C4-2B (cell line): Measurements from ENCODE around the gene PPIL6.

Source experiments
- ZFX ChIP-seq: fragments of 450-650 bp; IDR thresholded peaks from 2 replicates; pipeline ENCODE4 v1.6.1; 2017
- TF ChIP-seq, protein P1 (sequence below): fragments of 450-650 bp; conservative IDR thresholded peaks from 2 replicates; pipeline ENCODE4 v1.5.1; 2017; ENCODE audit warnings: mild to moderate bottlenecking

- TF ChIP-seq, protein P1, sequence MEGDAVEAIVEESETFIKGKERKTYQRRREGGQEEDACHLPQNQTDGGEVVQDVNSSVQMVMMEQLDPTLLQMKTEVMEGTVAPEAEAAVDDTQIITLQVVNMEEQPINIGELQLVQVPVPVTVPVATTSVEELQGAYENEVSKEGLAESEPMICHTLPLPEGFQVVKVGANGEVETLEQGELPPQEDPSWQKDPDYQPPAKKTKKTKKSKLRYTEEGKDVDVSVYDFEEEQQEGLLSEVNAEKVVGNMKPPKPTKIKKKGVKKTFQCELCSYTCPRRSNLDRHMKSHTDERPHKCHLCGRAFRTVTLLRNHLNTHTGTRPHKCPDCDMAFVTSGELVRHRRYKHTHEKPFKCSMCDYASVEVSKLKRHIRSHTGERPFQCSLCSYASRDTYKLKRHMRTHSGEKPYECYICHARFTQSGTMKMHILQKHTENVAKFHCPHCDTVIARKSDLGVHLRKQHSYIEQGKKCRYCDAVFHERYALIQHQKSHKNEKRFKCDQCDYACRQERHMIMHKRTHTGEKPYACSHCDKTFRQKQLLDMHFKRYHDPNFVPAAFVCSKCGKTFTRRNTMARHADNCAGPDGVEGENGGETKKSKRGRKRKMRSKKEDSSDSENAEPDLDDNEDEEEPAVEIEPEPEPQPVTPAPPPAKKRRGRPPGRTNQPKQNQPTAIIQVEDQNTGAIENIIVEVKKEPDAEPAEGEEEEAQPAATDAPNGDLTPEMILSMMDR: no peak
- no peak for TF ChIP-seq ZFX
Measured at GRCh38 chr6:109424946-109425345, 15.5 kb downstream of the PPIL6 start.
